GM23338 (cell line): Measurements from ENCODE around the gene FOXK2.

Experiments
- CREB1 ChIP-seq: fragments of 250-450 bp; sonication (Bioruptor Pico); IDR thresholded peaks from 2 replicates; pipeline ENCODE4 v1.5.0; 2020; ENCODE audit warnings: low read depth, mild to moderate bottlenecking, moderate library complexity
- CTCF ChIP-seq, 2 experiments: fragments of 200-600 bp in 1 of 2; sonication (generic) in 1 of 2; conservative IDR thresholded peaks; 2 replicates each; pipeline versions ENCODE4 v1.5.1 to v1.6.1; 2016 to 2017; ENCODE audit warnings: antibody characterized with exemption in 2 of 2, low read depth in 2 of 2, mild to moderate bottlenecking in 2 of 2, moderate library complexity in 1 of 2
- EZH2 ChIP-seq: fragments of 200-600 bp; sonication (generic); IDR thresholded peaks from one replicate; pipeline ENCODE4 v1.8.0; 2017; ENCODE audit warnings: antibody characterized with exemption, mild to moderate bottlenecking, low read depth; ENCODE audit not compliant: unreplicated experiment
- EZH2phosphoT487 ChIP-seq: fragments of 200-600 bp; sonication (generic); IDR thresholded peaks from one replicate; pipeline ENCODE4 v1.8.1; 2018; ENCODE audit warnings: antibody characterized with exemption; ENCODE audit not compliant: unreplicated experiment
- JUNB ChIP-seq: IDR thresholded peaks from one replicate; pipeline ENCODE4 v1.6.1; 2016; ENCODE audit warnings: antibody characterized with exemption; ENCODE audit not compliant: unreplicated experiment
- NANOG ChIP-seq: IDR thresholded peaks from 2 replicates; pipeline ENCODE4 v1.6.1; 2016; ENCODE audit warnings: antibody characterized with exemption, borderline replicate concordance
- POLR2AphosphoS5 ChIP-seq: IDR thresholded peaks from 2 replicates; pipeline ENCODE4 v1.6.1; 2016; ENCODE audit warnings: antibody characterized with exemption, low read depth
- STAT1 ChIP-seq: IDR thresholded peaks from one replicate; pipeline ENCODE4 v1.6.1; 2016; ENCODE audit warnings: antibody characterized with exemption; ENCODE audit not compliant: unreplicated experiment
- ZNF114 ChIP-seq: fragments of 250-450 bp; sonication (Bioruptor Pico); IDR thresholded peaks from 2 replicates; pipeline ENCODE4 v1.5.0; 2020; ENCODE audit warnings: mild to moderate bottlenecking, moderate library complexity
- TF ChIP-seq, protein P1 (sequence below): IDR thresholded peaks from one replicate; pipeline ENCODE4 v1.6.1; 2018; ENCODE audit warnings: antibody characterized with exemption; ENCODE audit not compliant: unreplicated experiment
- TF ChIP-seq, protein P2 (sequence below): IDR thresholded peaks from 2 replicates; pipeline ENCODE4 v1.6.1; 2016; ENCODE audit warnings: antibody characterized with exemption
- TF ChIP-seq, protein P3 (sequence below): fragments of 250-450 bp; sonication (Bioruptor Pico); IDR thresholded peaks from 2 replicates; pipeline ENCODE4 v1.5.0; 2020; ENCODE audit warnings: mild to moderate bottlenecking, moderate library complexity

DNA sequence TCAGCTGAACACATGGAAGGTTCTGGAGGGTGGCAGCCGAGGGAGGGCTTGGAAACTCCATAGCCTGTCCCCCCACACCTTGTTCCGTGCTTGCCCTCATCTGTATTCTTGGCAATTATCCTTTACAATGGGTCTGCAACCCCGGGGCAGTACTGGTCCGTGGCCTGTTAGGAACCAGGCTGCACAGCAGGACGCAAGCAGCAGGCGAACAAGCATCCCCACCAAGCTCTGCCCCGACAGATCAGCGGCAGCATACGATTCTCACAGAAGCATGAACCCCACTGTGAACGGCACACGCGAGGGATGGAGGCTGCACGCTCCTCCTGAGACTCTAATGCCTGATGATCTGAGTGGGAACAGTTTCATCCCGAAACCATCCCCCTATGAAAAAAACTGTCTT lies 122.5 kb downstream of the FOXK2 start:
- TF ChIP-seq CTCF (conservative IDR thresholded peaks at IDR 0.05; ENCODE audit: low read depth in 2 of 2) = no peak
- TF ChIP-seq EZH2 = no peak
- no peak for TF ChIP-seq NANOG
- TF ChIP-seq POLR2AphosphoS5 = no peak
- TF ChIP-seq, protein P1, sequence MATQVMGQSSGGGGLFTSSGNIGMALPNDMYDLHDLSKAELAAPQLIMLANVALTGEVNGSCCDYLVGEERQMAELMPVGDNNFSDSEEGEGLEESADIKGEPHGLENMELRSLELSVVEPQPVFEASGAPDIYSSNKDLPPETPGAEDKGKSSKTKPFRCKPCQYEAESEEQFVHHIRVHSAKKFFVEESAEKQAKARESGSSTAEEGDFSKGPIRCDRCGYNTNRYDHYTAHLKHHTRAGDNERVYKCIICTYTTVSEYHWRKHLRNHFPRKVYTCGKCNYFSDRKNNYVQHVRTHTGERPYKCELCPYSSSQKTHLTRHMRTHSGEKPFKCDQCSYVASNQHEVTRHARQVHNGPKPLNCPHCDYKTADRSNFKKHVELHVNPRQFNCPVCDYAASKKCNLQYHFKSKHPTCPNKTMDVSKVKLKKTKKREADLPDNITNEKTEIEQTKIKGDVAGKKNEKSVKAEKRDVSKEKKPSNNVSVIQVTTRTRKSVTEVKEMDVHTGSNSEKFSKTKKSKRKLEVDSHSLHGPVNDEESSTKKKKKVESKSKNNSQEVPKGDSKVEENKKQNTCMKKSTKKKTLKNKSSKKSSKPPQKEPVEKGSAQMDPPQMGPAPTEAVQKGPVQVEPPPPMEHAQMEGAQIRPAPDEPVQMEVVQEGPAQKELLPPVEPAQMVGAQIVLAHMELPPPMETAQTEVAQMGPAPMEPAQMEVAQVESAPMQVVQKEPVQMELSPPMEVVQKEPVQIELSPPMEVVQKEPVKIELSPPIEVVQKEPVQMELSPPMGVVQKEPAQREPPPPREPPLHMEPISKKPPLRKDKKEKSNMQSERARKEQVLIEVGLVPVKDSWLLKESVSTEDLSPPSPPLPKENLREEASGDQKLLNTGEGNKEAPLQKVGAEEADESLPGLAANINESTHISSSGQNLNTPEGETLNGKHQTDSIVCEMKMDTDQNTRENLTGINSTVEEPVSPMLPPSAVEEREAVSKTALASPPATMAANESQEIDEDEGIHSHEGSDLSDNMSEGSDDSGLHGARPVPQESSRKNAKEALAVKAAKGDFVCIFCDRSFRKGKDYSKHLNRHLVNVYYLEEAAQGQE = no peak
- TF ChIP-seq, protein P2, sequence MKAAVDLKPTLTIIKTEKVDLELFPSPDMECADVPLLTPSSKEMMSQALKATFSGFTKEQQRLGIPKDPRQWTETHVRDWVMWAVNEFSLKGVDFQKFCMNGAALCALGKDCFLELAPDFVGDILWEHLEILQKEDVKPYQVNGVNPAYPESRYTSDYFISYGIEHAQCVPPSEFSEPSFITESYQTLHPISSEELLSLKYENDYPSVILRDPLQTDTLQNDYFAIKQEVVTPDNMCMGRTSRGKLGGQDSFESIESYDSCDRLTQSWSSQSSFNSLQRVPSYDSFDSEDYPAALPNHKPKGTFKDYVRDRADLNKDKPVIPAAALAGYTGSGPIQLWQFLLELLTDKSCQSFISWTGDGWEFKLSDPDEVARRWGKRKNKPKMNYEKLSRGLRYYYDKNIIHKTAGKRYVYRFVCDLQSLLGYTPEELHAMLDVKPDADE = no peak
- no peak for TF ChIP-seq CREB1
- TF ChIP-seq STAT1 = no peak
- TF ChIP-seq JUNB = no peak
- no peak for TF ChIP-seq EZH2phosphoT487
- no peak for TF ChIP-seq ZNF114 (CRISPR knock-in tag)
- TF ChIP-seq, protein P3, sequence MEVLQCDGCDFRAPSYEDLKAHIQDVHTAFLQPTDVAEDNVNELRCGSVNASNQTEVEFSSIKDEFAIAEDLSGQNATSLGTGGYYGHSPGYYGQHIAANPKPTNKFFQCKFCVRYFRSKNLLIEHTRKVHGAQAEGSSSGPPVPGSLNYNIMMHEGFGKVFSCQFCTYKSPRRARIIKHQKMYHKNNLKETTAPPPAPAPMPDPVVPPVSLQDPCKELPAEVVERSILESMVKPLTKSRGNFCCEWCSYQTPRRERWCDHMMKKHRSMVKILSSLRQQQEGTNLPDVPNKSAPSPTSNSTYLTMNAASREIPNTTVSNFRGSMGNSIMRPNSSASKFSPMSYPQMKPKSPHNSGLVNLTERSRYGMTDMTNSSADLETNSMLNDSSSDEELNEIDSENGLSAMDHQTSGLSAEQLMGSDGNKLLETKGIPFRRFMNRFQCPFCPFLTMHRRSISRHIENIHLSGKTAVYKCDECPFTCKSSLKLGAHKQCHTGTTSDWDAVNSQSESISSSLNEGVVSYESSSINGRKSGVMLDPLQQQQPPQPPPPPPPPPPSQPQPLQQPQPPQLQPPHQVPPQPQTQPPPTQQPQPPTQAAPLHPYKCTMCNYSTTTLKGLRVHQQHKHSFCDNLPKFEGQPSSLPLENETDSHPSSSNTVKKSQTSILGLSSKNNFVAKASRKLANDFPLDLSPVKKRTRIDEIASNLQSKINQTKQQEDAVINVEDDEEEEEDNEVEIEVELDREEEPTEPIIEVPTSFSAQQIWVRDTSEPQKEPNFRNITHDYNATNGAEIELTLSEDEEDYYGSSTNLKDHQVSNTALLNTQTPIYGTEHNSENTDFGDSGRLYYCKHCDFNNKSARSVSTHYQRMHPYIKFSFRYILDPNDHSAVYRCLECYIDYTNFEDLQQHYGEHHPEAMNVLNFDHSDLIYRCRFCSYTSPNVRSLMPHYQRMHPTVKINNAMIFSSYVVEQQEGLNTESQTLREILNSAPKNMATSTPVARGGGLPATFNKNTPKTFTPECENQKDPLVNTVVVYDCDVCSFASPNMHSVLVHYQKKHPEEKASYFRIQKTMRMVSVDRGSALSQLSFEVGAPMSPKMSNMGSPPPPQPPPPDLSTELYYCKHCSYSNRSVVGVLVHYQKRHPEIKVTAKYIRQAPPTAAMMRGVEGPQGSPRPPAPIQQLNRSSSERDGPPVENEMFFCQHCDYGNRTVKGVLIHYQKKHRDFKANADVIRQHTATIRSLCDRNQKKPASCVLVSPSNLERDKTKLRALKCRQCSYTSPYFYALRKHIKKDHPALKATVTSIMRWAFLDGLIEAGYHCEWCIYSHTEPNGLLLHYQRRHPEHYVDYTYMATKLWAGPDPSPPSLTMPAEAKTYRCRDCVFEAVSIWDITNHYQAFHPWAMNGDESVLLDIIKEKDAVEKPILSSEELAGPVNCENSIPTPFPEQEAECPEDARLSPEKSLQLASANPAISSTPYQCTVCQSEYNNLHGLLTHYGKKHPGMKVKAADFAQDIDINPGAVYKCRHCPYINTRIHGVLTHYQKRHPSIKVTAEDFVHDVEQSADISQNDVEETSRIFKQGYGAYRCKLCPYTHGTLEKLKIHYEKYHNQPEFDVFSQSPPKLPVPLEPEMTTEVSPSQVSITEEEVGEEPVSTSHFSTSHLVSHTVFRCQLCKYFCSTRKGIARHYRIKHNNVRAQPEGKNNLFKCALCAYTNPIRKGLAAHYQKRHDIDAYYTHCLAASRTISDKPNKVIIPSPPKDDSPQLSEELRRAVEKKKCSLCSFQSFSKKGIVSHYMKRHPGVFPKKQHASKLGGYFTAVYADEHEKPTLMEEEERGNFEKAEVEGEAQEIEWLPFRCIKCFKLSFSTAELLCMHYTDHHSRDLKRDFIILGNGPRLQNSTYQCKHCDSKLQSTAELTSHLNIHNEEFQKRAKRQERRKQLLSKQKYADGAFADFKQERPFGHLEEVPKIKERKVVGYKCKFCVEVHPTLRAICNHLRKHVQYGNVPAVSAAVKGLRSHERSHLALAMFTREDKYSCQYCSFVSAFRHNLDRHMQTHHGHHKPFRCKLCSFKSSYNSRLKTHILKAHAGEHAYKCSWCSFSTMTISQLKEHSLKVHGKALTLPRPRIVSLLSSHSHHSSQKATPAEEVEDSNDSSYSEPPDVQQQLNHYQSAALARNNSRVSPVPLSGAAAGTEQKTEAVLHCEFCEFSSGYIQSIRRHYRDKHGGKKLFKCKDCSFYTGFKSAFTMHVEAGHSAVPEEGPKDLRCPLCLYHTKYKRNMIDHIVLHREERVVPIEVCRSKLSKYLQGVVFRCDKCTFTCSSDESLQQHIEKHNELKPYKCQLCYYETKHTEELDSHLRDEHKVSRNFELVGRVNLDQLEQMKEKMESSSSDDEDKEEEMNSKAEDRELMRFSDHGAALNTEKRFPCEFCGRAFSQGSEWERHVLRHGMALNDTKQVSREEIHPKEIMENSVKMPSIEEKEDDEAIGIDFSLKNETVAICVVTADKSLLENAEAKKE (CRISPR knock-in tag) = no peak
